Kidney (tissue), 14 donors: ENCODE measurements around the gene SNX13. TPM values are rescaled to one million over a fixed set of nuclear protein-coding genes. Genes with fewer than 3 reads are reported as not detected.
"Not testable (repeated sequence)": the region's sequence is repeated elsewhere in the genome, so short reads cannot be mapped to it uniquely, and the experiment has no call there.

ENCODE experiments used
- DNase-seq, 5 donors: peaks; one replicate each; pipeline ENCODE4 v3.0.0-alpha.2; 2013 to 2020
- FAIRE-seq: peaks from 2 replicates; lab custom pipeline; 2012; peaks lifted over from hg19 to GRCh38; lab: Jason Lieb, UNC
- H3K27ac ChIP-seq, 2 donors: one replicate each; pipeline ENCODE4 v1.7.0; 2013; ENCODE audit warnings: low read depth in 2 of 2, low read length in 2 of 2, inconsistent platforms in 1 of 2
- H3K27me3 ChIP-seq: one replicate; pipeline ENCODE4 v1.7.1; 2013; ENCODE audit warnings: low read length, inconsistent platforms; ENCODE audit not compliant: control insufficient read depth, insufficient read depth
- H3K36me3 ChIP-seq, 3 donors: one replicate each; pipeline versions ENCODE4 v1.7.0 to v1.7.1; 2013; ENCODE audit warnings: low read length in 3 of 3, control low read depth in 1 of 3, inconsistent platforms in 1 of 3; ENCODE audit not compliant: insufficient read depth in 3 of 3, control insufficient read depth in 2 of 3
- H3K4me1 ChIP-seq, 3 donors: one replicate each; pipeline versions ENCODE4 v1.7.0 to v1.7.1; 2013; ENCODE audit warnings: low read length in 3 of 3, inconsistent platforms in 1 of 3, low read depth in 1 of 3; ENCODE audit not compliant: control insufficient read depth in 2 of 3, insufficient read depth in 2 of 3
- H3K4me3 ChIP-seq, 3 donors: one replicate each; pipeline versions ENCODE4 v1.7.0 to v1.8.1; 2013; ENCODE audit warnings: low read length in 3 of 3, control low read depth in 1 of 3, inconsistent platforms in 1 of 3
- H3K9ac ChIP-seq, 3 donors: one replicate each; pipeline versions ENCODE4 v1.7.0 to v1.7.1; 2013; ENCODE audit warnings: low read length in 3 of 3, control low read depth in 1 of 3, inconsistent platforms in 1 of 3
- H3K9me3 ChIP-seq, 3 donors: one replicate each; pipeline versions ENCODE4 v1.7.0 to v1.7.1; 2013; ENCODE audit warnings: low read length in 3 of 3, control low read depth in 1 of 3, inconsistent platforms in 1 of 3; ENCODE audit not compliant: control insufficient read depth in 2 of 3, insufficient read depth in 1 of 3
- intact Hi-C: fragments of 100-400 bp; cut with DNase I; formaldehyde crosslinking; loops from one replicate; pipeline ENCODE4 v1.11.1; 2022
- polyA plus RNA-seq: library from polyadenylated mRNA; stranded (reverse); fragments of 350-450 nt; fragmentation: Illumina TruSeq; extraction: RNeasy Lipid Tissue Mini Kit (QIAGEN cat#74804); gene quantifications from one replicate; pipeline ENCODE4 v1.2.3, GENCODE V29; 2014; ENCODE audit warnings: low read depth, low replicate concordance; ENCODE audit not compliant: insufficient read depth
- total RNA-seq: library from RNA; stranded (reverse); fragmentation: NEBNext Ultra II Directional; extraction: Animal tissue kit (Norgen Biotek cat#: 25700); gene quantifications from one replicate; pipeline ENCODE4 v1.2.1, GENCODE V29; 2021
- TF ChIP-seq, protein P1 (sequence below): IDR thresholded peaks from 3 replicates; pipeline ENCODE4 v1.5.1; 2012; ENCODE audit warnings: mild to moderate bottlenecking, moderate library complexity, borderline replicate concordance; ENCODE audit not compliant: insufficient read depth; ENCODE audit errors: extremely low read depth
- donor health status: control.
- donor health status: control.
- donor health status: control.
- donor health status: control.
- donor health status: control.
- donor health status: DM: yes; HTN: yes; CAD: no.
- donor health status: Normal renal cell carcinoma (clear cell type).

Gene SNX13
- total and polyA plus RNA-seq, 2 donors from 2014 or later: 9.9 to 57.0 TPM

DNA sequence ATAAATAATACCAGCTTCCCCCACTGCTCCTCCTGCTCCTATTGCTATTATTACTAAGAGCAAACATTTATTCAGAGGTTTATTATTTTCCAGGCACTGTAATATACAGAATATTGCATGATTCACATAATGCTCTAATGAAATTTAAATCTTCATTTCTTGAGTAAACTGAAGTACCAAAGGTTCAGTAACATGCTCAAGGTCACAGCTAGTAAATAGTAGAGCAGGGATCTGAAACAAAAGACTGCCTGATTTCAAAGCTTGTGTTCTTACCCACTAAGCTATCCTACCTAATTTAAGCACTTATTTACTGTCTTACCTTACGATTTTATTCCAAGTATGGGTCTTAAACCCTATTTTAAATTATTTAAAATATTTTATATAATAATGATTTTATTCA is 126.2 kb downstream of the SNX13 start:
- no peak for FAIRE-seq
- intact Hi-C loops: no loop called here
- Histone ChIP-seq H3K27me3 (no peaks in the 10 kb centered on the region), H3K4me1 (no peaks in the 10 kb centered on the region), H3K9me3 (peaks cover 0 to 5% (median 2%) of the 10 kb centered on the region in 3 donors), H3K4me3 (no peak overlapping the region), H3K27ac (no peak overlapping the region), H3K9ac (no peak overlapping the region), H3K36me3 (peaks cover 2 to 7% (median 5%) of the 10 kb centered on the region in 3 donors)
- TF ChIP-seq, protein P1, sequence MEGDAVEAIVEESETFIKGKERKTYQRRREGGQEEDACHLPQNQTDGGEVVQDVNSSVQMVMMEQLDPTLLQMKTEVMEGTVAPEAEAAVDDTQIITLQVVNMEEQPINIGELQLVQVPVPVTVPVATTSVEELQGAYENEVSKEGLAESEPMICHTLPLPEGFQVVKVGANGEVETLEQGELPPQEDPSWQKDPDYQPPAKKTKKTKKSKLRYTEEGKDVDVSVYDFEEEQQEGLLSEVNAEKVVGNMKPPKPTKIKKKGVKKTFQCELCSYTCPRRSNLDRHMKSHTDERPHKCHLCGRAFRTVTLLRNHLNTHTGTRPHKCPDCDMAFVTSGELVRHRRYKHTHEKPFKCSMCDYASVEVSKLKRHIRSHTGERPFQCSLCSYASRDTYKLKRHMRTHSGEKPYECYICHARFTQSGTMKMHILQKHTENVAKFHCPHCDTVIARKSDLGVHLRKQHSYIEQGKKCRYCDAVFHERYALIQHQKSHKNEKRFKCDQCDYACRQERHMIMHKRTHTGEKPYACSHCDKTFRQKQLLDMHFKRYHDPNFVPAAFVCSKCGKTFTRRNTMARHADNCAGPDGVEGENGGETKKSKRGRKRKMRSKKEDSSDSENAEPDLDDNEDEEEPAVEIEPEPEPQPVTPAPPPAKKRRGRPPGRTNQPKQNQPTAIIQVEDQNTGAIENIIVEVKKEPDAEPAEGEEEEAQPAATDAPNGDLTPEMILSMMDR: no peak
- no peak for DNase-seq

DNA sequence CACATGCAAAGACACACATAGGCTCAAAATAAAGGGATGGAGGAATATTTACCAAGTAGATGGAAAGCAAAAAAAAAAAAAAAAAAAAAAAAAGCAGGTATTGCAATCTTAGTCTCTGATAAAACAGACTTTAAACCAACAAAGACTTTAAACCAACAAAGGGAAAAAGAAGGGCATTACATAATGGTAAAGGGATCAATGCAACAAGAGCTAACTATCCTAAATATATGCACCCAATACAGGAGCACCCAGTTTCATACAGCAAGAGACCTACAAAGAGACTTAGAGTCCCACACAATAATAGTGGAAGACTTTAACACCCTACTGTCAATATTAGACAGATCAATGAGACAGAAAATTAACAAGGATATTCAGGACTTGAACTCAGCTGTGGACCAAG is 131.1 kb downstream of the SNX13 start:
- H3K27me3 ChIP-seq, FAIRE-seq, intact Hi-C loops: not testable (repeated sequence)

DNA sequence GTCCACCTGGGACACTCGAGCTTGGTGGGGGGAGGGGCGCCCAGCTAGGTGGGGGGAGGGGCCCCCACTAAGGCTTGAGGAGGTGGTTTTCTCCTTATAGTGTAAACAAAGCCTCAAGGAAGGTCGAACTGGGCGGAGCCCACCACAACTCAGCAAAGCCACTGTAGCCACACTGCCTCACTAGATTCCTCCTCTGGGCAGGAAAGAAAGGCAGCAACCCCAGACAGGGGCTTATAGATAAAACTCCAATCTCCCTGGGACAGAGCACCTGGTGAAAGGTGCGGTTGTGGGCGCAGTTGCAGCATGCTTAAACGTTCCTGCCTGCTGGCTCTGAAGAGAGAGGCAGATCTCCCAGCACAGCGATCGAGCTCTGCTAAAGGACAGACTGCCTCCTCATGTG is 133.1 kb downstream of the SNX13 start:
- no peak for FAIRE-seq
- intact Hi-C loops: no loop called here
- no peak for DNase-seq
- peaks cover 0 to 2% (median under 1%) of the 10 kb centered on the region in 3 donors for H3K9me3 ChIP-seq
- TF ChIP-seq, protein P1: no peak
- H3K9ac ChIP-seq: no peak overlapping the region
- H3K4me3 ChIP-seq: no peak overlapping the region
- peaks cover 0 to 5% (median 0%) of the 10 kb centered on the region in 3 donors for H3K36me3 ChIP-seq
- H3K4me1 ChIP-seq: no peaks in the 10 kb centered on the region
- no peak overlapping the region for H3K27ac ChIP-seq
- no peaks in the 10 kb centered on the region for H3K27me3 ChIP-seq

More for the DNA sequence above, 131.1 kb downstream of the SNX13 start:
- not testable (repeated sequence) for H3K27ac ChIP-seq, H3K9me3 ChIP-seq, H3K9ac ChIP-seq, DNase-seq, H3K36me3 ChIP-seq, H3K4me3 ChIP-seq, H3K4me1 ChIP-seq

DNA sequence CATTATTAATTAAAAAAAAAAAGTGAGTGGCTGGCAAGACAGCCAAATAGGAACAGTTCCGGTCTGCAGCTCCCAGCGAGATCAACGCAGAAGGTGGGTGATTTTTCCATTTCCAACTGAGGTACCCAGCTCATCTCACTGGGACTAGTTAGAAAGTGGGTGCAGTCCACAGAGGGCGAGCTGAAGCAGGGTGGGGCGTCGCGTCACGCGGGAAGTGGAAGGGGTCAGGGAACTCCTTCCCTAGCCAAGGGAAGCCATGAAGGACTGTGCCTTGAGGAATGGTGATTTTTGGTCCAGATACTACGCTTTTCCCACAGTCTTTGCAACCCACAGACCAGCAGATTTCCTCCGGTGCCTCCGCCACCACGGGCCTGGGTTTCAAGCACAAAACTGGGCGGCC is 133.7 kb downstream of the SNX13 start:
- H3K4me1 ChIP-seq: no peaks in the 10 kb centered on the region
- H3K27ac ChIP-seq: no peak overlapping the region
- no peaks in the 10 kb centered on the region for H3K27me3 ChIP-seq
- no peak overlapping the region for H3K9ac ChIP-seq
- H3K9me3 ChIP-seq: peaks cover 0 to 2% (median 0%) of the 10 kb centered on the region in 3 donors
- TF ChIP-seq, protein P1: no peak
- FAIRE-seq: no peak
- peaks cover 0 to 5% (median 0%) of the 10 kb centered on the region in 3 donors for H3K36me3 ChIP-seq
- peak in 1 of 5 donors; percentile 46 for DNase-seq
- no peak overlapping the region for H3K4me3 ChIP-seq
- intact Hi-C loops: no loop called here
